Measurements from ENCODE around the gene TRIP10. TPM values are rescaled to one million over a fixed set of nuclear protein-coding genes. Genes with fewer than 3 reads are reported as not detected.

Gene TRIP10
- total and polyA plus RNA-seq, 2 of the 8 experiments (the other 6 are each of a cell fraction or from before 2014, with no cell fraction given), result 27.8 to 69.5 TPM

DNA sequence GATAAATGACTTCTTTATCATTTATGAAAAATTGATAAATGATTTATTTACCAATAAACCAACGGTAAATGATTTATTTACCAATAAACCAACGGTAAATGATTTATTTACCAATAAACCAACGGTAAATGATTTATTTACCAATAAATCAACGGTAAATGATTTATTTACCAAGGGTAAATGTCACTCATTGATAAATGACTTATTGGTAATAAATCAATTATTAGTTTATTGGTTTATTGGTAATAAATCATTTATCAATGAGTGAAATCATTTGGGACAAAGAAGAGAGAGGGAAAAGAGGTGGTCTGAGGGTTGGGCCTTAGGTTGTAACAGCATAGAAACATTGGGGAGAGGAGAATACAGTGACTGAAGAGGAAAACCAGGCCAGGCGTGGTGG is 54.5 kb downstream of the TRIP10 start:
- ChIA-PET CTCF (ENCODE audit: partially characterized antibody) (no interaction called here), POLR2A (ENCODE audit: partially characterized antibody) (no interaction called here)
- Histone ChIP-seq H3K79me1 (ENCODE audit: low read depth, low read length) (no peaks in the 10 kb centered on the region), H3K23ac (ENCODE audit: insufficient read length) (no peak overlapping the region), H3K9me3 (ENCODE audit: insufficient read depth in 2 of 2, low read depth in 1 of 2, low read length in 1 of 2) (peaks cover 39 to 49% of the 10 kb centered on the region in 2 experiments), H2BK20ac (ENCODE audit: low read length) (no peak overlapping the region), H4K8ac (ENCODE audit: extremely low read depth, insufficient read depth, low read length) (no peak overlapping the region), H3K4me2 (ENCODE audit: insufficient read depth in 1 of 2, low read depth in 2 of 2, low read length in 2 of 2) (no peak overlapping the region), H2BK12ac (ENCODE audit: low read depth, low read length) (no peak overlapping the region), H3K36me3 (ENCODE audit: control insufficient read depth in 2 of 4, insufficient read depth in 4 of 4, low read length in 3 of 4) (no peaks in the 10 kb centered on the region), H3K56ac (replicated peaks; ENCODE audit: insufficient read length, low read depth, low read length) (no peak overlapping the region), H2BK120ac (replicated peaks; ENCODE audit: low read depth, low read length) (no peak overlapping the region), H3K79me2 (ENCODE audit: control insufficient read depth in 1 of 2, insufficient read depth in 2 of 2, low read length in 2 of 2) (no peaks in the 10 kb centered on the region), H3K4me3 (ENCODE audit: extremely low read depth in 1 of 4, insufficient read depth in 2 of 4, low read depth in 3 of 4, low read length in 4 of 4) (no peak overlapping the region), H2AFZ (ENCODE audit: low read length) (no peak overlapping the region), H3K18ac (ENCODE audit: extremely low read depth, low read length) (no peak overlapping the region), H3K4ac (replicated peaks; ENCODE audit: insufficient read length, low read depth, low read length) (no peak overlapping the region), H3K27me3 (replicated peaks in 1 of 4; ENCODE audit: control insufficient read depth in 3 of 4, extremely low read depth in 1 of 4, insufficient read depth in 3 of 4, low read length in 3 of 4) (no peaks in the 10 kb centered on the region), H2BK5ac (ENCODE audit: low read depth, low read length) (no peak overlapping the region), H4K91ac (replicated peaks; ENCODE audit: insufficient read length, low read length) (no peak overlapping the region), H4K20me1 (replicated peaks in 1 of 2; ENCODE audit: control insufficient read depth in 1 of 2, insufficient read depth in 2 of 2, low read length in 2 of 2) (no peaks in the 10 kb centered on the region), H2BK15ac (ENCODE audit: low read length) (no peak overlapping the region), H3K14ac (ENCODE audit: insufficient read length) (no peak overlapping the region), H3K4me1 (replicated peaks in 1 of 4; ENCODE audit: control insufficient read depth in 3 of 4, insufficient read depth in 4 of 4, low read length in 3 of 4) (no peaks in the 10 kb centered on the region), H3K9ac (replicated peaks in 1 of 4; ENCODE audit: extremely low read depth in 1 of 4, low read depth in 3 of 4, low read length in 3 of 4) (no peak overlapping the region), H3K23me2 (ENCODE audit: low read depth, low read length) (no peaks in the 10 kb centered on the region), H4K5ac (ENCODE audit: insufficient read length, low read depth, low read length) (no peak overlapping the region), H3K27ac (ENCODE audit: low read depth, low read length) (no peak overlapping the region), H2AK5ac (ENCODE audit: low read depth, low read length) (no peak overlapping the region)
- FAIRE-seq (no peak), DNase-seq (ENCODE audit: low read depth in 1 of 2, low spot score in 2 of 2) (no peak)
- WGBS, 2 experiments (ENCODE audit: extremely low coverage in 1 of 2, insufficient coverage in 1 of 2, insufficient read length in 1 of 2, insufficient replicate concordance in 2 of 2, low coverage in 1 of 2, low lambda C conversion rate in 2 of 2, missing lambda C conversion rate in 1 of 2), result 92% methylated on average over 5 of the region's 5 CpGs; no CpG with 5 or more reads in 1 of the 2 experiments
- TF ChIP-seq SIRT6 (IDR thresholded peaks at IDR 0.05; ENCODE audit: low read length), result no peak
- TF ChIP-seq TCF12 (IDR thresholded peaks at IDR 0.05; ENCODE audit: low read depth, low read length), result no peak
- no peak for TF ChIP-seq SP2 (IDR thresholded peaks at IDR 0.05; ENCODE audit: low read length)
- TF ChIP-seq SIX5 (IDR thresholded peaks at IDR 0.05; ENCODE audit: low read depth, low read length), result no peak
- no peak for TF ChIP-seq KDM4A (IDR thresholded peaks at IDR 0.05; ENCODE audit: low read depth, low read length, severe bottlenecking)
- TF ChIP-seq MAFK (IDR thresholded peaks at IDR 0.05; ENCODE audit: low read depth, low read length), result no peak
- no peak for TF ChIP-seq BACH1 (IDR thresholded peaks at IDR 0.05; ENCODE audit: low read length)
- TF ChIP-seq POU5F1 (IDR thresholded peaks at IDR 0.05; ENCODE audit: low read depth, low read length), result no peak
- no peak for TF ChIP-seq POLR2A (IDR thresholded peaks at IDR 0.05; ENCODE audit: control extremely low read depth in 1 of 2, low read depth in 2 of 2, low read length in 2 of 2)
